ENCODE data around the gene PCID2.

- TF ChIP-seq GATA2 (IDR thresholded peaks at IDR 0.05; ENCODE audit: low read depth, low read length), result no peak
- TF ChIP-seq GATA3 (IDR thresholded peaks at IDR 0.05; ENCODE audit: low read depth, low read length), result no peak
Observed at GRCh38 chr13:113183450-113184129, 24.9 kb downstream of the PCID2 start.

All from SH-SY5Y (cell line).